GM03348 (cell line): ENCODE data around the gene ETHE1.

Experiments
- DNase-seq: peaks from one replicate; pipeline ENCODE4 v3.0.0; 2012; ENCODE audit warnings: low spot score

The ETHE1 gene

GRCh38 chr19:43489310-43489709 lies 37.7 kb downstream of the ETHE1 start:
- DNase-seq = no peak

- no peak for DNase-seq
These were observed 38.8 kb downstream of the ETHE1 start for GRCh38 chr19:43488179-43488578.

DNA sequence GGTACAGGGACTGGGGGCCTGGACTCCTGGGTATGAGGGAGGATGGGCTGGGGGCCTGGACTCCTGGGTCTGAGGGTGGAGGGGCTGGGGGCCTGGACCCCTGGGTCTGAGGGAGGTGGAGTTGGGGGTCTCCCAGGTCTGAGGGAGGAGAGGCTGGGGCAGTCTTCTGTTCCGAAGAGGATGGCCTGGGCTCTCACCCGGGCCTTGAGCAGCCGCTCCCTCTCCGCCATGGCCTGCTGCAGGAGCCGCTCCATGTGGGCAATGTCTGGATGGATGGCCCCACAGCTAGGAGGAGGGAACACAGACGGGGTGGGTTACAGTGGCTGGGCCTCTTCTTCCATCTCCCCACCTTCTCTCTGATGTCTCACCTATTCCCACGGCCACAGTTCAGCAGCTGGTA lies 40.6 kb downstream of the ETHE1 start:
- DNase-seq = no peak

DNA sequence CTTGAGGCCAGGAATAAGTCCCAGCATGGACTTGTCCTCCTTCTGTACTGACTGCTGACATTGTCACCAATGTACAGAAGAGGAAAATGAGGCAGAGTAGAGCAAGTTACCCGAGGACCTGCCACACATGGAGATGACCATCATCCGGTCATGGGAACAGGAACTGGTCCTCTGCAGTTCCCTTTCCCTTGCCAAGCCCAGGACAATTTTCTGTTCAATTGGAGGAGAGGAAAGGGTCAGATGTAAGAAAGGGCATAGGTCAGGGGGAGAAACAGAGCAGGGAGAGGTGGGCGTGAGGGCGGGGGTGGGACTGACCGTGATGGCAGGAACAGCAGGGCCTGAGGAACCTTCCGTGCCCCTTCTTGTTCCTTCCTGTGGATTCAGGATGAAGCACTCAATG lies 41.0 kb downstream of the ETHE1 start:
- DNase-seq = no peak

DNA sequence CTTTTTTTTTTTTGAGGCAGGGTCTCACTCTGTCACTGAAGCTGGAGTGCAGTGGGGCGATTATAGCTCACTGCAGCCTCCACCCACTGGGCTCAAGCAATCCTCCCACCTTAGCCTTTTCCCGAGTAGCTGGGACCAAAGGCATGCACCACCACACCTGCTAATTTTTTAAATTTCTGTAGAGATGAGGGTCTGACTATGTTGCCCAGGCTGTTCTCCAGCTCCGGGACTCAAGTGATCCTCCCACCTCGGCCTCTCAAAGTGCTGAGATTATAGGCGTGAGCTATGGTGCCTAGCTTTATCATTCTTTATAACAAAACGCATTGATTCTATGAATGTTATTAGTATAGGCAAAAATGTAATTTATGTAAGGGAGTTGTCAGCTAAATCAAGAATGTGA lies 43.7 kb downstream of the ETHE1 start:
- DNase-seq = no peak

- DNase-seq = no peak
These were observed 44.8 kb downstream of the ETHE1 start for GRCh38 chr19:43482193-43482592.

DNA sequence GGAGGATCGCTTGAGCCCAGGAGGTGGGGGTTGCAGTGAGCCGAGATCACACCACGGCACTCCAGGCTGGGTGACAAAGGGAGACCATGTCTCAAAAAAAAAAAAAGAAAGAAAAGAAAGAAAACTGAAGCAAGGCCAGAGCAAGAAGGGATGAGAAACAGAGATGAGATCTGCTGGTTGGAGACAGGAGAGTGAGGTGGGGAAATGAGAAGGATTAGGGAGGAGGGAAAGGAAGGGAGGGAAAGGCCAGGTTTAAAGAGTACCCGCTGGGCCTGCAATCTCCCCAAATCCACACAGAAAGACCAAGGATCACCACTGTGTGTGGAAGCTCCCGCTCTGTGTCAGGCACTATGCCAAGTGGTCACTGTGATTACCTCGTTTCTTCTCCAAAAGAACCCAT lies 45.3 kb downstream of the ETHE1 start:
- no peak for DNase-seq

DNA sequence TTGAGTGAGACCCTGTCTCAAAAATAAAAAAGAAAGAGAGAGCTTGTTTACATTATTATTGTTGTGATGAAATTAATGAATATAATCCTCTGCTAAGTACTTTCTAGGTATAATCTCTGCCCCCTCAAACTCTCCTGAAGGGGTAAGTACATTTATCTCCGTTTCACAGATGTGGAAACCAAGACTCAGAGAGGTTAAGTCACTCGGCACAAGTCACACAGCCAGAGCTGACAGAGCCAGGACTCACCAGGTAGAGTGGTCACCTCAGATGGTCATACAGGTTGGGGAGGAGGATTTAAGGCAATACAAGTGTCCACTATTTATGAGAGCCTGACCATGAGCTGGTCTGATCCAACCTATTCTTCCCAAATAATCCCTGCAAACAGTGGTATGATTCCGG lies 46.4 kb downstream of the ETHE1 start:
- DNase-seq = no peak

DNA sequence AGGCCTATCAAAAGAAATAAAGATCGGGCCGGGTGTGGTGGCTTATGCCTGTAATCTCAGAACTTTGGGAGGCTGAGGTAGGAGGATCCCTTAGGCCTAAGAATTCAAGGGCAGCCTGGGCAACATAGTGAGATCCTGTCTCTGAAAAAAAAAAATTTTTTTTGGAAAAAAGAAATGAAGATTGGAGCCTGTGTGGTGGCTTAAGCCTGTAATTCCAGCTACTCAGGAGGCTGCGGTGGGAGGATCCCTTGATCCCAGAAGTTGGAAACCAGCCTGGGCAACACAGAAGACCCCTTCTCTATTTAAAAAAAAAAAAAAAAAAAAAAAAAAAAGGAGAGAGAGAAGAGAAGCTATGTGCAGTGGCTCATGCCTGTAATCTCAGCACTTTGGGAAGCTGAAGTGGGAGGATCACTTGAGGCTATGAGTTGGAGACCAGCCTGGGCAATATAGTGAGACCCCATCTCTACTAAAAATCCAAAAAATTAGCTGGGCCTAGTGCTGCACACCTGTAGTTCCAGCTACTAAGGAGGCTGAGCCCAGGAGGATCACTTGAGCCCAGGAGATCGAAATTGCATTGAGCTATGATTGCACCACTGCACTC lies 46.9 kb downstream of the ETHE1 start:
- DNase-seq = no peak

- DNase-seq = no peak
These were observed 47.8 kb downstream of the ETHE1 start for GRCh38 chr19:43479226-43479625.

GRCh38 chr19:43478323-43478722 lies 48.7 kb downstream of the ETHE1 start:
- DNase-seq = no peak

DNA sequence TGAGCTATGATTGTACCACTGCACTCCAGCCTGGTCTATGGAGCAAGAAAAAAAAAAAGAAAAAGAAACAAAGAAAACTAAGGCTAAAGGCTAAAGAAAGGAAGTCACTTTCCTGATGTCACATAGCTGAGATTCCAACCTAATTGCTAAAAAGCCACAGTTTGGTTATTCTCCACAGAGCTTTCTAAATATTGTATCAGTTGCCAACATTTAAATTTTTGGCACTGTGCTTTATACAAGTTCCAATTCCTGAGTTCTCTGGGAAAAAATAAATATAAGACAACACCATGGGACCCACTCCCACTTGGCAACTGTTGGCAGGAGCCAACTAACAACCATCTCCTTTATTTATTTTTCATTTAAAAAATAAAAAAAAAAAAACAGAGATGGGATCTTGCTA lies 50.4 kb downstream of the ETHE1 start:
- DNase-seq = peak; percentile 83

GRCh38 chr19:43474986-43475705 lies 51.9 kb downstream of the ETHE1 start:
- DNase-seq = peak; percentile 94

- DNase-seq = no peak
These were observed 52.5 kb downstream of the ETHE1 start for GRCh38 chr19:43474487-43474886.

DNA sequence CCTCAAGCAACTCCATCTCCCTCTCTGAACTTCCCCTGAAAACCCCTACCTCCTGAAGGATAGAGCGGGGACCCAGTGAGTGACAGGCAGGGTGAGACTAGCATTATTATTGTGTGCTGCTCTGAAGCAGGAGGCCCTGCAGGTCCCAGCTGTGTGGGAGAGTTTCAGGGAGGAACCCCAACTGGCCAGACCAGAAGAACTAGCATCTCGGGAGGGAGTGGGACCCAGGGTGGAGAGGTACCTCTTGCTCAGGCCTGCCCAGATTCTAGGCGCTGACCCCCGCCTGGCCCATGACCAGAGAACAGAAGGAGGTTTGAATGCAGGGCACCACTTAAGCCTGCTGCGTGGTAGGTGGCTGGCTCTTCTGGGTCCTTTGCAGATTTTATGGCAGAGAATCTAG lies 55.9 kb downstream of the ETHE1 start:
- DNase-seq = no peak

DNA sequence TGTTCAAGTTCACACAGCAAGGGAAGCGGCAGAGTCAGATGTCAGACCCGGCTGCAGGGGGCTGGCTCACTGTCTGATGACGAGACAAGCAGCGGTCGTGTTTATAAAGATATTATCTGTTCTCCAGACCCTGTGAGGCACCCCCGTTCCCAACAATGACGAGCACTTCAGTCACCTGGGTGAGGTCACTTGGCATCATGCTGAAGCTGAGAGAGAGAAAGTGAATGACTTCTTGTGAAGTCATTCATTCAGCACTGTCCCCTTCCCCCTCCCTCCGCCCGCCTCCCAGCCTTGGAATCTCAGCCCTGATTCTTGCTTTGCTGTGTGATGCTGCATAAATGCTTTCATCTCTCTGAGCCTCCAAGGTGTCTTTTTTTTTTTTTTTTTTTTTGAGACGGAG lies 56.7 kb downstream of the ETHE1 start:
- no peak for DNase-seq

- no peak for DNase-seq
These were observed 57.9 kb downstream of the ETHE1 start for GRCh38 chr19:43469160-43469480.

- no peak for DNase-seq
These were observed 58.4 kb downstream of the ETHE1 start for GRCh38 chr19:43468354-43469159.

- DNase-seq = no peak
These were observed 59.3 kb downstream of the ETHE1 start for GRCh38 chr19:43467730-43468129.

DNA sequence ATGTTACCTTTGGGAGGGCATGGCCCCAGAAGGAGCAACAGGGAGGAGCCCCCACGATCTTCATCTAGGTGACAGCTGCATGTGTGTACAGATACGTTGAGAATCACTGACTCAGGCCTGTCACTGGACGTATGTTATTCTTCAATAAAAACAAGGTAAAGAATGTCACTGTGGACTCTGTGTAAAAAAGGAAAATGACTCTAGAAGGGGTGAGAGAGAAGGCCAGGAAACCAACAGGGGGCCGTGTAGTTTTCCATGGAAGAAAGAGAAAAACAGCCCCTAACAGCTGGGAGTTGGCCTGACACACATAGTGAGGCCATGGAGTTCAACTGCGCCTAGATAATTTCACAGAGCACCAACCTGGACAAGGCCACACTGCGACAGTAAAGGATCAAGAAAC lies 59.7 kb downstream of the ETHE1 start:
- DNase-seq = no peak

- DNase-seq = no peak
These were observed 60.2 kb downstream of the ETHE1 start for GRCh38 chr19:43466793-43467192.

- peak; percentile 2 for DNase-seq
These were observed 61.4 kb downstream of the ETHE1 start, which contains the start of gene LYPD3 for GRCh38 chr19:43465468-43466120. LYPD3 (minus strand) TSS chr19:43465608; CDS start chr19:43465571, 37 bp downstream.
